ENCODE data around the gene CLASP1.
"Not testable (repeated sequence)": the region's sequence is repeated elsewhere in the genome, so short reads cannot be mapped to it uniquely, and the experiment has no call there.

Gene CLASP1

DNA sequence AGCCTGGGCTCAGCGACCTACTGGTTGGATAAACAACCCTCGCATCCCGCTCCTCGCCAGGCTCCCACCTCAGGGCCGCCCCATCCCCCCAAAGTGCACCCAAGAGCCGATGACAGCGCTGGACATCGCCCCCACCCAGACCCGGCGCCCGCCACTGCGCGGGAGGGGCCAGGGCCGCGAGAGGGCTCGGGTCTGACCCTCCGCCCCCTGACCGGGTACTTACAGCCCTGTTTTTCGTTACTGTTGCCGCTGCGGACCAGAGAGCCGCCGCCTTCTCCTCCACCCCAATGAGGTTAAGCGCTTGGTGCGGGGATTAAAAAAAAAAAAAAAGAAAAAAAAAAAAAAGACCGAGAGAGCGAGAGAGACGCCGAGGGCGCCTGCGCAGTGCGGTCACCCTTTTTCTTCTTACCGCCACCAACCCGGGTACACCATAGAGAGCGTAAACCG lies at the start of gene CLASP1:
Gene CLASP1 (minus strand): TSS at position 314 of the 447 bp plus-strand sequence. CDS start 43,567 bp downstream, outside the sequence.
- DNase-seq = peak; percentile 19

DNA sequence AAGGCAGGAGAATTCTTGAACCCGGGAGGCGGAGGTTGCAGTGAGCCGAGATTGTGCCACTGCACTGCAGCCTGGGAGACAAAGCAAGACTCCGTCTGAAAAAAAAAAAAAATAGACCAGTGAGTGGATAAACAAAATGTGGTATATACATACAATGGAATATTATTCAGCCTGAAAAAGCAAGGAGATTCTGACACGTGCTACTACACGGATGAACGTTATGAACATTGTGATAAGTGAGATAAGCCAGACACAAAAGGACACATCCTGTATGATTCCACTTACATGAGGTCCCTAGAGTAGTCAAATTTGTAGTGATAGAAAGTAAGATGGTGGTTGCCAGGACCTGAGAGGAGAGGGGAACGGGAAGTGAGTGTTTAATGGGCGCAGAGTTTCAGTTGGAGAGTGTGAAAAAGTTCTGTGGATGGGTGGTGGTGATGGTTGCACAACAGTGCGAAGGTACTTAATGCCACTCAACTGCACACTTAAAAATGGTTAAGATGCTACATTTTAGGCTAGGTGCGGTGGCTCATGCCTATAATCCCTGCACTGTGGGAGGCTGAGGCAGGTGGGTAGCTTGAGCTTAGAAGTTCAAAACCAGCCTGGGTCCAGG lies 49.2 kb upstream of the CLASP1 start:
- DNase-seq = no peak

DNA sequence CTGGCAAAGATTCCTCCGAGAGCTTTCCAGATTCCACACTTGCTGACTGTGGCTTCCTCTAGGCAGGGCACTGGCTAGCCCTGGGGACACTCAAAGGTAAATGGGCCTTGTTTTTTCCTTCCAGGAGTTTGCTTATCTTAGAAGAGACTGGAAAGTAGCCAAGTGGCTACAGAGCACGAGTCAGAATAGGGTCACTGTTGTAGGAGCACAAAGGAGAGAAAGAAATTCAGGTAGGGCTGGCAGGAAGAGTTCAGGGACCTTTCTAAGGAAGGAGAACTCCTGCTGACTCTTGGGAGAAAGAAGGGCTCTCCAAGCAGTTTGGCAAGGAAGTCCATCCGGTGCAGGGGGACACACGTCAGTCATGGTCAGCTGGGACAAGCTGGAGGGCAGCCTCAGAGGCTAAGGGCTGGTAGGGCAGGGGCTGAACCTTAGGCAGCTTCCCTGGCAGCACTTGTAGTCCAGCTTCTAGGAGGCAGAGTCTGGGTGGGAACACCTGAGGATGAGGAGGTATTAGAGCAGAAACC lies 47.9 kb upstream of the CLASP1 start:
- DNase-seq = no peak

DNA sequence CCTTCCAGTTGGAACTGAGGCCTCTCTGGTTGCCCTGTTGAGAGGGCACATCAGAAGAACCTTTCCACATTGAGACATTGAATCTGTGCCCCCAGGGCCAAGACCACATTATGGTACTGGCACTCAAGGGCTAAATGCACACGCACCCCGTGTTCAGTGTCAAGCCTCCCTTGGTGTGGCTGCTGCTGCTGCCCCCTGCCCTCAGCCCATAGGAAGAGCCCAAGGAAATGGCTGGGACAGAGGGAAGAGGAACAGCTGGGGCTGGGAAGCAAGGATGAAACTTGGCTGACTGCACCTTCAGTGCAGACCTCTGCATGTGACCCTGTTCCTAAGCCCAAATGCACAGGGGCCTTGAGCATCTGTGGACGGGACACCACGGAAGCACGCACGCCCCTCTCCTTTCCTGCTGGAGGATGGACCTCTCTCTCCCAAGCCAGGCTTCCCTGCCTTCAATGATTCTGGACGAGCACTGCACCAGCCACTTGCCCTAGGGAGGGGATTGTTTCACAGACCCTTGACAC lies 47.2 kb upstream of the CLASP1 start:
- no peak for DNase-seq

DNA sequence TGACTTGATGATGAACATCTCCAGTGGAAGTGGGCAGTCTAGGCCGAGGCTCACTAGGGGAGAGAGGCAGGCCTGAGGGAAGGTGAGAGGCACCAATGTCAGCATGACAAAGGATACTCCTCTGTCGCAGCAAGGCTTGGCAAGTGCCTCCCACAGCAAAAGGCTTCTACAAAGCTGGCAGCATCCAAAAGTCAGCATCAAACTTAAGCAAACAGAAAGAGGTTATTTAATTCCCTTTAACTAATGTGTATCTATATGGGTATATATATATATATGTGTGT lies 45.8 kb upstream of the CLASP1 start:
- no peak for DNase-seq

DNA sequence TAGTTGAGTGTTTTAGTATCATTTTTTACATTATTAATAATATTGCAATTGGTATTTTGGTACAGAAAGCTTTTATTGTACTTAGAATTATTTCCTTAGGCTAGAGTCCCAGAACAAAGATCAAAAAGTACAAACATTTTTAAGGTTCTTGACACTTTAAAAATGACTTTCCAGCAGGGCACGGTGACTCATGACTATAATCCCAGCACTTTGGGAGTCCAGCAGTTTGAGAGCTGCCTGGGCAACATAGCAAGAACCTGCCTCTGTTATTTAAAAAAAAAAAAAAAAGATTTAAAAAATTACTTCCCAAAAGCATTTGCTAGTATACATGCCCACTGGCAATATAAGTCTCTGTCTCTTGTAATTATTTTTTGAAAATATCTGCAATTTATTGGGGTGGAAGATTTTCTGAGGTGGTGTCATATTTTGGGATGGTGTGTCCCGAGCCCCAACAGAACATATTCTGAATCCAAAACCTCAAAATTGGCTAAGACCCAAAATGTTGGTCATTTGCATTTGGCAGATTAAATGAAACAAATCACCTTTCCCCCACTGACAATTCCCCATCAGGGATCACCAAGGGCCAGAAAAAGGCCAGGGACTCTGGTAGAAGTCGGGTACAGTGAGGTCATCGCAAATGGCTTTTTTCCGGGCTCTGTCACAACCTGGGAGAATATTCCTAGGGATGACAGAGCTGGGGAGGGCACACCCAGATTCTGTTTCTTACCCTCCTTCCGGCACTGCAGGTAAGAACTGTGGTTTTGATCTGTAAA lies 45.3 kb upstream of the CLASP1 start:
- DNase-seq = no peak

DNA sequence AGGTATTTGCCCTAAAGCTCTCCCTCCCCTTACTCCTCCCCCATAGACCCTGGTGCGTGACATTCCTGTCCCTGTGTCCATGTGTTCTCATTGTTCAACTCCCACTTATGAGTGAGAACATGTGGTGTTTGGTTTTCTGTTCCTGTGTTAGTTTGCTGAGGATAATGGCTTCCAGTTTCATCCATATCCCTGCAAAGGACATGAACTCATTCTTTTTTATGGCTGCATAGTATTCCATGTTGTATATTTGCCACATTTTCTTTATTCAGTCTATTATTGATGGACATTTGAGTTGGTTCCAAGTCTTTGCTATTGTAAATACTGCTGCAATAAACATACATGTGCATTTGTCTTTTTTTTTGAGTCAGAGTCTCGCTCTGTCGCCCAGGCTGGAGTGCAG lies 41.3 kb upstream of the CLASP1 start:
- not testable (repeated sequence) for DNase-seq

DNA sequence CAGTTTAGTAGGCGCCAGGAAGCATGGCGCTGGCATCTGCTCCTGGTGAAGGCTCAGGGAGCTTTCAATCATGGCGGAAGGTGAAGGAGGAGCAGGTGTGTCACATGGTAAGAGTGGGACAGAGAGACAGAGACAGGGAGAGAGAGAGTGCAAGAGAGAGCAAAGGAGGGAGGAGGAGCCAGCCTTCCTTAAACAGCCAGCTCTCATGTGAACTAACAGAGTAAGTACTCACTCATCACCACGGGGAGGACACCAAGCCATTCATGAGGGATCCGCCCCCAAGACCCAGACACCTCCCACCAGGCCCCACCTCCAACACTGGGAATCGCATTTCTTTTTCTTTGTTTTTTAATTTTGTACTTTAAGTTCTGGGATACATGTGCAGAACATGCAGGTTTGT lies 40.8 kb upstream of the CLASP1 start:
- no peak for DNase-seq

DNA sequence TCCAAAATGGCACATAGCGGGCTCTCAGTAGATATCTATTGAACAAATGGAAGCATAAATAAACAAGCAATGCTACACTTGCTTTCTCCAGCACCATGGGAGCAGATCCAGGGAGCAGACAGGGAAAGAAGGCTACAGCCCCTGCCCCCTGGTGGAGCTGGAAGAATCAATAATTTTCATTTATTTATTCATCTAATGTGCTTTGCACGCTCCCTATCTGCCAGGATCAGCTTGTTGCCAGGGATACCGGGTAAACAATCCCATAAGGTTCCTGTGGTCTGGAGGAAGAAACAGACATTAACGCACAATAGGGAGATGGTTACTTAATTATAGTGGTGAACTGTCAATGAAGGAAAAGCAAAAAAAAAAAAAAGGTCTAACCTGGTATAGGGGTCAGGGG lies 40.1 kb upstream of the CLASP1 start:
- peak; percentile 36 for DNase-seq

DNA sequence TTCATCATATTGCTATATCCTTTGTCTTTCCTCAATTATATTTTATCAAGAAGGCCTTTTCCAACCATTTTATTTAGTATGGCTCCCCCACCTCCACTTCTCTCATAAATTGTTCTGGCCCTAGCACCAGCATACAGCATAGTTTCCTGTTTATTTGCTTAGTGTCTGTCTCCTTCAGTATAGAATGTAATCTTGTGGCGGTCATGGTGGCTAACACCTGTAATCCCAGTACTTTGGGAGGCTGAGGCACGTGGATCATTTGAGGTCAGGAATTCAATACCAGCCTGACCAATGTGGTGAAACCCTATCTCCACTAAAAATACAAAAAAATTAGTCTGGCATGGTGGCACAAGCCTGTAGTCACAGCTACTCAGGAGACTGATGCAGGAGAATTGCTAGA lies 39.6 kb upstream of the CLASP1 start:
- no peak for DNase-seq

DNA sequence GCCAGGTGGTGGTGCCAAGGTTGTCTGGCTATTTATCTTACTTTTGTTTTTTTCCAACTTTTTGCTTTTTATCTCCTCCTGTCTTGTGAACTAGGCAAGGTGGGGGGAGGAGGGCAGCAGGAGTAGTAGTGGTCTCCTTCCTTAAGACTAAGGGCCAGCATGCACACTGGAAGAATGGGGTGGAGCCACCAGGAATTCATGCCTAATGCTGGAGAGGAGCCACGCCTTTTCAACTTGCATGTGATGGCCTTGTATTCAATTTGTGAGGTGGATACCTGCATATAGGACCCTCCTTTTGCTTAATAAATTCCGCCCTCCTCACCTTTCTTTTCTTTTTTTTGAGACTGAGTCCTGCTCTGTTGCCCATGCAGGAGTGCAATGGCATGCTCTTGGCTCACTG lies 37.6 kb upstream of the CLASP1 start:
- no peak for DNase-seq

DNA sequence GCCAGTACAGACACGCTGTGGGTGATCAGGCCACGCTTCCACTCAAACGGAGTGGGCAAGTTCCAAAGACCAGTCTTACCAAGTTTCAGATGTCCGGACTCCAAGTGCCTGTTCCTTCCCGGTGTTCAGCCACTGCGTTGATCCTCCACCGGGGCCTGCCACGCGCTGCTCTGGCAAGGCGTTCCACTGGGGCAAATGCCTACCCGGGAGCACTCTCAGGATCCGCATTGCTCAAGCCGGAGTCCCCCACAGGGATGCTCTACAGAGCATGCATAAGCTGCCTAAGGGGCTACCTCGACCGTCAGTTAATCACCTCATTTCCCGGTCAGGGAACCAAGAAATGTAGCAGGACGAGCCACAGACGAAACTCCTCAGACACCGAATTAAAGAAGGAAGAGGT lies 37.0 kb upstream of the CLASP1 start:
- DNase-seq = no peak

DNA sequence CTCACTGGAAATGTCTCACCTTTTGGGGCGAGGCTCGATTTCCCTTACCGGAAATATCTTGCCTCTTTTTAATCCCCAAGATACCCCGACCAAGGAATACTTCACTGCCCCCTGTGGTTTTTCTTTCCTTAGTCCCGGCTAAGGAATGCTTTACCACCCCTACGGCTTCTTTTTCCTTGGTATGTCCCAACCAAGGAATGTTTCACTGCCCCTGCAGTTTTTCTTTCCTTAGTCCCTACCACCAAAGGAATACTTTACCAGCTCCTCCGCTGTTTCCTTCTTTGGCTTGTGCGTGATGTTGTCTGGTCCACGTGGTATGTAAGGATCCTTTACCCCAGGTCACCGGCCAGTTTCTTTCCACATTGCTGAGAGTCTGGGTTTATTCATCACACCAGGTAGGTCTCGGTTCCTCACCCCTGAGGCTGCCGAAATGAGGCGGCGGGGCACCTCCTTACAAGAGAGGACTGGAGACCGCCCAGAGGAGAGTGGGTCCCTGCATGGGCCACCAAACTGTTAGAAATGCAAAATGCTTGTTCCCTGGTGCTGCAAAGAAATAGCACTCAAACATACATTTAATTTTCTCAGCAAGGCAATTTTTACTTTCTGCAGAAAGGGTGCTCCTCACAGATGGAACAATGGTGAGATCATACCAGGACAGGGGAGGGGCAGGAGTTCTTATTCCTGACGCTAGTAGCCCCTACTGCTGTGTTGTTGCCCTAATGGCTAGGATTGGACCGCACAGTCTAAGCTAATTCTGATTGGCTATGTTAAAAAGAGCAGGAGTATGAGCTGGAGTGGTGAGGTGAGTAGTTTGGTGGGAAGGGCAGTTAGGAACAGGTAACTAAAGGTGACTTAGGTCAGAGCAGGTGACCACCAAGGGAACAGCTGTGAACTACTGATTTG lies 33.4 kb upstream of the CLASP1 start:
- no peak for DNase-seq

DNA sequence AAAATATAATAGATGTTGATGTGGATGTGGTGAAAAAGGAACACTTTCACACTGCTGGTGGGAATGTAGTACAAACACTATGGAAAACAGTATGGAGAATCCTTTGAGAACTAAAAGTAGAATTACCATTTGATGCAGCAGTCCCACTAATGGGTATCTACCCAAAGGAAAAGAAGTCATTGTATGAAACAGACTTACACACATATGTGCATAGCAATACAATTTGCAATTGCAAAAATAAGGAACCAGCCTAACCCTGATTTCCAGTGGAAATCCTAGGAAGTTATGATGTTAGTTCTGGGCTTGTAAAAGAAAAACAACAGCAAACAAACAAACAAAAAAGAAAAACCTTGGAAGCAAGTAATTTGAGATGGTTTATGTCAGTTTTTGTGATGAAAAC lies 28.6 kb upstream of the CLASP1 start:
- DNase-seq = no peak

DNA sequence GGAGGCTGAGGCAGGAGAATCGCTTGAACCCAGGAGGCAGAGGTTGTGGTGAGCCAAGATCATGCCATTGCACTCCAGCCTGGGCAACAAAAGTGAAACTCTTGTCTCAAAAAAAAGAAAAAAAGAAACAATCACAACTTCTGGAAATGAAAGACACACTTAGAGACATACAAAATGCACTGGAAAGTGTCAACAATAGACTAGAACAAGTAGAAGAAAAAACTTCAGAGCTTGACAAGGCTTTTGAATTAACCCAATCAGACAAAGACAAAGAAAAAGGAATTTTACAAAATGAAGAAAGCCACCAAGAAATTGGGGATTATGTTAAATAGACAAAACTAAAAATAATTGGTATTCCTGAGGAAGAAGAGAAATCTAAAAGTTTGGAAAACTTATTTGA lies 22.4 kb upstream of the CLASP1 start:
- DNase-seq = not testable (repeated sequence)

DNA sequence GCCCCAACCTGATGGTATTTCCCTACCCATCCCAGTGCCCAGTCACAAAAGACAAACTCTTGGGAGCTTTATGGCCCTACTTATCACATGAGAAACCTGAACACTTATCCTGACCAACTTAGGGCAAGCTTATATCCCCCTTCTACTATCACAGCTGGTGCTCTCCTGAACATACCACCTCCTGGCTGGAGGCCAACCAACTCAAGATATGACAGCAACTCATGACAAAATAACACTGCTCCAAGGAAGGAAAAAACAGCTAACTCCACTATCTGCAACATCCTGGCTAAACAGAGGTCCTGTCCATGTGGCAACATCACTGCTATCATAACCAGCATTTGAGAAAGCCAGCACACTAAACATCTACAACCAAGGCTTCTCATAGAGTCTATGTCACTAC lies 20.9 kb upstream of the CLASP1 start:
- no peak for DNase-seq

DNA sequence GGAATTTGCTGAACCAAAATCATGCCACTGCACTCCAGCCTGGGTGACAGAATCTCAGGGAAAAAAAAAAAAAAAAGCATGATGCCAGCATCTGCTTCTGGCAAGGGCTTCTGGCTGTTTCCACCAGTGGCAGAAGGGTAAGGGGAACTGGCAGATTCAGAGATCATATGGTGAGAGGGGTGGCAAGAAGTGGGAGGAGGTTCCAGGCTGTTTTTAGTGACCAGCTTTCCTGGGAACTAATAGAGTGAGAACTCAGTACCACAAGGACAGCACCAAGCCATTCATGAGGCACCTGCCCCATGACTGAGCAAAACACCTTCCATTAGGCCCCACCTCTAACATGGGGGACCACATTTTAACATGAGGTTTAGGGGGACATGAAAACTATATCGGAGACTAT lies 18.4 kb upstream of the CLASP1 start:
- DNase-seq = peak; percentile 20

DNA sequence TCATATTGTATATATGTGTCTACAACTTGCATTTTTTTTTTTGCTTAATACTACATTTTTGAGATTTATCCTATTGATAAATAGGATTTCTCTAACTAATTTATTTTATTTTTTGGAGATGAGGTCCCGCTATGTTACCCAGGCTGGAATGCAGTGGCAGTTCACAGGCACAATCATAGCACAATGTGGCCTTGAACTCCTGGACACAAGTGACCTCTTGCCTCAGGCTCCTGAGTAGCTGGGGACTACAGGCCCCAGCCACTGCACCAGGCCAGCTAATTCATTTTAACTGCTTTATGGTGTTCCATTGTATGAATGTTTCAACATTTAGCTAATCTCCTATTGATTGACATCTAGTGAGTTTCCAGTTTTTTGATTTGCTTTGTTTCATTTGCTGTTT lies 16.8 kb upstream of the CLASP1 start:
- DNase-seq = no peak

DNA sequence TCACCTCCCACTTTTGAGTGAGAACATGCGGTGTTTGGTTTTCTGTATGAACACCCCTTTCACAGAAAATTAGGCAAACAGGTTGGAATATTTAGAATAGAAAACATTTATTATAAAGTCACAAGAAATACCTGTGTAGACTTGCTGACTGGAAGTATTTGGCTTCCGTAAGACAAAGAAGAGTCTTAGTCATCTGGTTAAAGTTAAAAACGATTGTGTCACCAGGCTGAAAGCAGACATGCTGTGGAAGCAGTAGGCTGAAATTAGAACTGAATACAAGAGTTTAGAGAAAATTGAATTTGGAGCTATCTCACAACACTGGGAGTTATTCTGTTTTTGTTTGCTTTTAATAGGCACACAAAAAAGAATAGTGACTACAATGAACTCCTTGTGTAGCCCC lies 16.2 kb upstream of the CLASP1 start:
- DNase-seq = no peak

DNA sequence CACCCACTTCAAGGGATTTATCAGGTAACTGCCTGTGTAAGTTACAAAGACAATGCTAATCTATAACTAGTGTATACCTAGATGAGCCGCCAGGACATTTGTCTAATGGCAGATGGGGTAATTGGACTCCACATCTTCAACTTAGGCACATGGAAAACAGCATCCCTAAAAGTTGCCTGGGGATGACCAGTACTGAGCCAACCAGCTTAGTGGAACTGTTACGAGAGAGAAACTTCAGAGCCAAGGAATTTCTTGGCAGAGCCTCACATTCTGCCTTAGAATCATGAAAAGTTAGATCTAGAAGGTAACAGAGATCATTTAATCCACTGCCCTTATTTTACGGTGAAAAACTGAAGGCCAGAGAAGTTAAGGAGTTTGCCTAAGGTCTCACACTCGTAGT lies 15.5 kb upstream of the CLASP1 start:
- no peak for DNase-seq

DNA sequence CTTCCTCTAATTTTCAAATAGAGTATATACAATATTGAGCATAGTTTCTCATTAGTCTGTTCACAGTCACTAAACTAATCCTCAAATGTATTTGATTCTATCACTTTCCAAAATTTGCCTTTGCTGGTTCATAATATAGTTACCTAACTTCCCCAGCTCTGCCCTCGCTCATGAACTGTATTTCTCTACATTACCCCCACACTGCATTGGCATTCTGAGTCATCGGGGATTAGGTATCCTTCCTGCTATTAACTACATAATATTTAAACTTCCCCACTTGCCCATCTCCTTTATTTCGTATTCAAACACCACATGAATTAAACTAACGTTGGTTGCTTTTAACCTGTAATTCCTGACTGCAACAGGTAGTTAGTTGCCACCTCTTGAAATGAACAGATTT lies 14.8 kb upstream of the CLASP1 start:
- no peak for DNase-seq

DNA sequence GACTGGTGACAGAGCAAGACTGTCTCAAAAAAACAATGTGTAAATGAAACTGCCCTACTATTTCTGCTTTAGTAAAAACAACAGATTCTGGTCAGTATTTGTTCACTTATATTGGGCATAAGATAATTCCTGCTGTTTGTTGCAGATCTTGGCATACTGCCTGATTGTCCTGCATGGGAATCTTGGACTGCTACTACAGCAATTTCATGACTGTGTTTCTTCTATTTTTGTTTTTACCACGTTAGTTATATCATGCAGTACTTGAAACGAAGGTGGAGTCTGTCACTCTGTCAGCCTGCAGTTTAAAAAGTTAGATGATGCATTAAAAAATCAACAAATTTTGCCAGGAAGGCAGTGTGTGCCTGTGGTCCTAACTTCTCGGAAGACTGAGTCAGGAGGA lies 14.2 kb upstream of the CLASP1 start:
- no peak for DNase-seq

DNA sequence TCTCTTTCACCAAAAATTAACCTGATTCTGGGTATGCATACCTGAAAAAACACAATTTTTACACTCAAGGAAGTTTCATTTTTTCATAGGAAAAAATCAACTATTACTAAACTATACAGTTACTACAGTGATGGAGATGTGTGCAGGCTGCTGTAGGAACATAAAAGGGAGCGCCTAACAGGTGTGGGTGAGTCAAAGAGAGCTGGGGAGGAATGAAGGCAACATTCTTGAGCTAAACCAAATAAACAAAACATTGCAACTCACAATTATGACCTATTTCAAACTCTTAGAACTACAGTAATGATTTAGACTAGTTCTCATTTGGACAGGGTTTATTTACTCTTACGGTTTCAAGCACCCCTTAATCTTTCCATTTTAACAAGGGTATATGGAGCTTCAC lies 13.4 kb upstream of the CLASP1 start:
- DNase-seq = no peak

DNA sequence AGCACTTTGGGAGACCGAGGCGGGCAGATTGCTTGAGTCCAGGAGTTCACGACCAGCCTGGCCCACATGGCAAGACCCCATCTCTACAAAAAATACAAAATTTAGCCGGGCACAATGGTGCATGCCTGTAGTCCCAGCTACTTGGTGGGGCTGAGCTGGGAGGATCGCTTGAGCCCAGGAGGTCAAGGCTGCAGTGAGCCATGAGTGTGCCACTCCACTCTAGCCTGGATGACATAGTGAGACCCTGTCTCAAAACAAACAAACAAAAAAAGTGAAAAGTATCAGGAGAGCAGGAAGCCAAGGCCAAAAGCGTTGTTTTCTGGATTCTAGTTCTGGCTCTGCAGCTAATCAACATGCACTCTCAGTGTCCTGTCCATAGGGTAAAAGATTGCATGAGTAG lies 10.7 kb upstream of the CLASP1 start:
- DNase-seq = no peak

All from NCI-H1694 treated with DMSO at 0.1 percent for 48 hours (cell line).